OCI-LY3 (cell line): ENCODE measurements around the gene AGAP2.

Source experiments
- EZH2phosphoT487 ChIP-seq: fragments of 200-600 bp; shearing (Covaris generic); IDR thresholded peaks from 2 replicates; pipeline ENCODE4 v1.6.1; 2018; ENCODE audit warnings: antibody characterized with exemption, mixed run types, low read depth
- TF ChIP-seq, protein P1 (sequence below): fragments of 200-600, 300-600 bp; sonication (generic); IDR thresholded peaks from 2 replicates; pipeline ENCODE4 v1.5.1; 2014; ENCODE audit warnings: antibody characterized with exemption, low read length, low read depth

DNA sequence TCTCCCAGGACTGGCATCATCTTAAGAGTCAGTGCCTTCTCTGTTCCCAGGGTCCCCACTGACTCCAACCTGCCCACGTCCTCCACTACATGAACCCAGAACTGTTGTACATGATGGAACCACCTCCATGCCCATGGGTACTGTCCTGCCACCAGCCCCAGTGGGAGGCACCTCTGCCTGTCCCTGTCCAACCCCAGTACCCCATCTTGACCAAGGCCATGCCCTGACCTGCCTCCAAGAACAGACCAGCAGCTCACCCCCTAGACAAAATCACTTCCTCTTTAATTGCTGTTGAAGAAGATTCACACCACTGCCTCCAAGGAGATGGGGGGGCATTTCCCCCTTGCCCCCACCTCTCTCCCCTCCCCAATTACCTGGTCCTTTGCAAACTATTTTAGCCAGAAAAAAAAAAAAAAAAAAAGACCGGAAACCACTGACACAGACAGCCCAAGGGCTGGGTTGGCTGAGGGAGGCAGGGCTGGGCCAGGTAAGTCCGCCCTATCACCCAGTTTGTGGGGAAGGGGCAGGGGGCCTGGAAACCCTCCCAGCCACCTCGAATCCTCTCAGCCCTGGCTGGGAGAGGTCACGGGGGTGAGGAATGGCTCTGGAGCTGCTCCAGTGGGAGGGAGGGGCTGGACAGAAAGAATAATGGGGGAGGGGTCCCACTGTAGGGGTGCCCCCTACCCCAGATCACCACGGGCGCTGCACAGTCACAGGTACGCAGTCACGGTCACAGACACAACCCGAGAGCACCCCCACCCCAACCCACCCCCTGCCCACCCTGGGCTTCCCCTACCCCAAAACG, 13.4 kb downstream of the AGAP2 start:
- TF ChIP-seq, protein P1, sequence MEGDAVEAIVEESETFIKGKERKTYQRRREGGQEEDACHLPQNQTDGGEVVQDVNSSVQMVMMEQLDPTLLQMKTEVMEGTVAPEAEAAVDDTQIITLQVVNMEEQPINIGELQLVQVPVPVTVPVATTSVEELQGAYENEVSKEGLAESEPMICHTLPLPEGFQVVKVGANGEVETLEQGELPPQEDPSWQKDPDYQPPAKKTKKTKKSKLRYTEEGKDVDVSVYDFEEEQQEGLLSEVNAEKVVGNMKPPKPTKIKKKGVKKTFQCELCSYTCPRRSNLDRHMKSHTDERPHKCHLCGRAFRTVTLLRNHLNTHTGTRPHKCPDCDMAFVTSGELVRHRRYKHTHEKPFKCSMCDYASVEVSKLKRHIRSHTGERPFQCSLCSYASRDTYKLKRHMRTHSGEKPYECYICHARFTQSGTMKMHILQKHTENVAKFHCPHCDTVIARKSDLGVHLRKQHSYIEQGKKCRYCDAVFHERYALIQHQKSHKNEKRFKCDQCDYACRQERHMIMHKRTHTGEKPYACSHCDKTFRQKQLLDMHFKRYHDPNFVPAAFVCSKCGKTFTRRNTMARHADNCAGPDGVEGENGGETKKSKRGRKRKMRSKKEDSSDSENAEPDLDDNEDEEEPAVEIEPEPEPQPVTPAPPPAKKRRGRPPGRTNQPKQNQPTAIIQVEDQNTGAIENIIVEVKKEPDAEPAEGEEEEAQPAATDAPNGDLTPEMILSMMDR: no peak
- no peak for TF ChIP-seq EZH2phosphoT487
